ENCODE results near the gene NF1. TPM values are rescaled to one million over a fixed set of nuclear protein-coding genes. Genes with fewer than 3 reads are reported as not detected.

NF1 gene, protein sequence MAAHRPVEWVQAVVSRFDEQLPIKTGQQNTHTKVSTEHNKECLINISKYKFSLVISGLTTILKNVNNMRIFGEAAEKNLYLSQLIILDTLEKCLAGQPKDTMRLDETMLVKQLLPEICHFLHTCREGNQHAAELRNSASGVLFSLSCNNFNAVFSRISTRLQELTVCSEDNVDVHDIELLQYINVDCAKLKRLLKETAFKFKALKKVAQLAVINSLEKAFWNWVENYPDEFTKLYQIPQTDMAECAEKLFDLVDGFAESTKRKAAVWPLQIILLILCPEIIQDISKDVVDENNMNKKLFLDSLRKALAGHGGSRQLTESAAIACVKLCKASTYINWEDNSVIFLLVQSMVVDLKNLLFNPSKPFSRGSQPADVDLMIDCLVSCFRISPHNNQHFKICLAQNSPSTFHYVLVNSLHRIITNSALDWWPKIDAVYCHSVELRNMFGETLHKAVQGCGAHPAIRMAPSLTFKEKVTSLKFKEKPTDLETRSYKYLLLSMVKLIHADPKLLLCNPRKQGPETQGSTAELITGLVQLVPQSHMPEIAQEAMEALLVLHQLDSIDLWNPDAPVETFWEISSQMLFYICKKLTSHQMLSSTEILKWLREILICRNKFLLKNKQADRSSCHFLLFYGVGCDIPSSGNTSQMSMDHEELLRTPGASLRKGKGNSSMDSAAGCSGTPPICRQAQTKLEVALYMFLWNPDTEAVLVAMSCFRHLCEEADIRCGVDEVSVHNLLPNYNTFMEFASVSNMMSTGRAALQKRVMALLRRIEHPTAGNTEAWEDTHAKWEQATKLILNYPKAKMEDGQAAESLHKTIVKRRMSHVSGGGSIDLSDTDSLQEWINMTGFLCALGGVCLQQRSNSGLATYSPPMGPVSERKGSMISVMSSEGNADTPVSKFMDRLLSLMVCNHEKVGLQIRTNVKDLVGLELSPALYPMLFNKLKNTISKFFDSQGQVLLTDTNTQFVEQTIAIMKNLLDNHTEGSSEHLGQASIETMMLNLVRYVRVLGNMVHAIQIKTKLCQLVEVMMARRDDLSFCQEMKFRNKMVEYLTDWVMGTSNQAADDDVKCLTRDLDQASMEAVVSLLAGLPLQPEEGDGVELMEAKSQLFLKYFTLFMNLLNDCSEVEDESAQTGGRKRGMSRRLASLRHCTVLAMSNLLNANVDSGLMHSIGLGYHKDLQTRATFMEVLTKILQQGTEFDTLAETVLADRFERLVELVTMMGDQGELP (N-terminal part only)
- 22.5 and 39.8 TPM in 2 replicates for total RNA-seq

DNA sequence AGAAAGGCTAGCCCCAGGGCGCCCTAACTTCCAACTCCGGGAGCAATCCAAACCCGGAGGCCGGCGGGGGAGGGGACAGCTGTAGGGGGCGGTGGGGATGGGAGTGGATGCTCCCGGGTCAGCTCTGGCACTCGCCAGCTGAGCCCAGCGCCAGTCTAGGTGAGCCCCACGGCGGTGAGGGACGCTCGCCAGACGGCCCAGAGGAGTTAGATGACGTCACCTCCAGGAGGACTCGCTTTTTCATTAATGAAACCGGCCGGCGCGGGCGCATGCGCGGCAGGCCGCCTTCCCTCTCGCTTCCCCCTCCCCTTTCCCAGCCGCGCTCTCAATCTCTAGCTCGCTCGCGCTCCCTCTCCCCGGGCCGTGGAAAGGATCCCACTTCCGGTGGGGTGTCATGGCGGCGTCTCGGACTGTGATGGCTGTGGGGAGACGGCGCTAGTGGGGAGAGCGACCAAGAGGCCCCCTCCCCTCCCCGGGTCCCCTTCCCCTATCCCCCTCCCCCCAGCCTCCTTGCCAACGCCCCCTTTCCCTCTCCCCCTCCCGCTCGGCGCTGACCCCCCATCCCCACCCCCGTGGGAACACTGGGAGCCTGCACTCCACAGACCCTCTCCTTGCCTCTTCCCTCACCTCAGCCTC is at the start of gene NF1:
Gene NF1 (plus strand): TSS at position 378 of the 636 bp plus-strand sequence. CDS start 333 bp downstream, outside the sequence.

DNA sequence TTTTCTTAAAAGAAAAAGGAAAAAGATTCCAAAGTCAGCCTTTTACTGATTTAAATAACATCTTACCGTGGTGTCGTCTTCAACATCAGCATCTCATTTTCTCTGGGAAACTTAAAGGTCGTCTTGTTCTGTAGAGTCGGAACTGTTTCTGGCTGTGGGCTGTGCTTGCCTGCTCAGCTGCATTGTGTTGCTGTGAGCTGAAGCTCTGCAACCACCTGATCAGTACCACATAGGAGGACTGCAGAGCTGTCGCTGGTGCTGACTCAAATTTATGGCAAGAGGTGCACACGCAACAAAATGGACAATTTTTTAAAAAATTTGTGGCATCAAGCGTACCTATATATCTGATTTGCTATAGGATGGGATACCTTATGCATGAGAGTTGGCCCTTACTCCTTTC is 202.3 kb downstream of the NF1 start, which contains the start of gene OMG:
Gene OMG (minus strand): TSS at position 150 of the 400 bp plus-strand sequence. CDS start 908 bp downstream, outside the sequence.

DNA sequence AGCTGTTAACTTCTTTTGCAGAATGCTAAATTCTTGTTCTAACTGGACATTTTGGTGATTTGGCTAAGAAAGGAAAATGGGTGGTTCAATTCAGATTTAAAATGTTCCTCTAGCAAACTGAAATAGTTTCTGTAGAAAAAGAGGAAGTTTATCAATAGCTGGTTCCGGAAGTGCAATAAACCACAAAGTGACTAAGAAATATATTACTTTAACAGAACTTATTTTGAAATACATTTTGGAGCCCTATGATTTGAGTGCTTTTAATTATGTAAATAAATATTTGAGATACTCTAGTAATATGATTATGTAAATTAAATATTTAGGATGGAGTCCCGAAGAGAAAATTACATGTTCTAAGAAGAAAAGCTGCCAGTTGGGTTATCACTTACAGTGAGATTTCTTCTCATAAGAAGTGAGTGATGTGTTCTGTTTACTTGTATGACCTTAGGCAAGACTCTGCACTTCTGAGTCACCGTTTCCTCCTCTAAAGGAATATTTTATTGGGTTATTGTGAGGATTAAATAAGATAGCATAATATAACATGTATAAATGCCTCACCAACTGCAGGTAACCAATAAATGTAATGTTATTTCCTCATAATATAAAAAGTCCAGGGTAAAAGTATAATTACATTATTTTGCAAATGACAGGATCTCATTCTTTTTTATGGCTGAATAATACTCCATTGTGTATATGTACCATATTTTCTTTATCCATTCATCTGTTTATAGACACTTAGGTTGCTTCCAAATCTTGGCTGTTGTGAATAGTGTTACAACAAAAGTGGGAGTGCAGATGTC is 219.4 kb downstream of the NF1 start, which contains the start of gene EVI2B:
Gene EVI2B (minus strand): TSS at position 73 of the 800 bp plus-strand sequence. CDS start 8,445 bp downstream, outside the sequence.

DNA sequence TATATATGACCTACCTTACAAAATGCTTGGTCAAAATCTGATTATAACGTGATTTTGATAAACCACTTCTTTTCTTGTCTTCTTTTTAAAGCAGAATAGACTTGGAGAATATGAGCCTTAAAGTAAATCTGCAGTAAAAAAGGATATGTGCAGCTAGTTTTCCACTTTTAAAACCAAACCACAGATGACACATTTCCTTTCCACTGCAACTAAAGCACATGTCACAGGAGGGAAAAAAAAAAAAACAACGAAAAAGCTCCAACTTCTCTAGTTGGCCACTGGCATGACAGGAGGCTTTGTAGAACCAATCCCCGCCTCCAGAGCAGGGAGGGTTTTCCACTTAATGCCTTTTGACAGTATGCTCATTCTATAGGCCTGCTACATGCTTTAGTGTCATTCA is 226.7 kb downstream of the NF1 start, which contains the start of gene EVI2A:
Gene EVI2A (minus strand): TSS at position 142 of the 400 bp plus-strand sequence. CDS start 2,609 bp downstream, outside the sequence.

DNA sequence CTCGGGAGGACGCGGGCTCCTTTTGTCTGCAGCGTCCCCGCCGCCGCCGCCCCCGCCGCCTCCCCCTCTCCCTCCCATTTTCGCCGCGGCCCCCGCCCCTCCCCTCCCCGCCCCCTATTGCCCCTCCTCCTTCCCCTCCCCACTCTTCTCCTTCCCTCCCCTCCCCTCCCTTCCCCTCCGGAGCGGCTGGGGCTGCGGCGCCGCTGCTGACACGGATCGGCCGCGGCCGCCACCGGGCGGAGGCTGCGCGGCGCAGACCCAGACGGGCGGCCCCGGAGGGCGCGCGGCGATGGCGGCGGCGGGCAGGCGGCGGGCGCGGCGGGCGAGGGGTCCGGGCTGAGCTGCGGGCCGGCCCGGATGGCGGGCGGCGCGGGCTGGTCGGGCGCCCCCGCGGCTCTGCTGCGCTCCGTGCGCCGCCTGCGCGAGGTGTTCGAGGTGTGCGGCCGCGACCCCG is 296.7 kb downstream of the NF1 start, which contains the start of gene RAB11FIP4:
Gene RAB11FIP4 (plus strand): TSS at position 180 of the 454 bp plus-strand sequence. CDS start 178 bp downstream, at position 358.

Other genes starting within 250 kb of the NF1 start
- gene TEFM, start 188.7 kb upstream of the NF1 start, total RNA-seq, result 8.5 and 8.7 TPM in 2 replicates
- 0.36 TPM in 1 of 2 replicates, not detected in the other for gene ADAP2, start 173.0 kb upstream of the NF1 start, total RNA-seq
- gene RNF135, start 123.9 kb upstream of the NF1 start, total RNA-seq, result 5.7 and 6.7 TPM in 2 replicates
- gene OMG, start 202.3 kb downstream of the NF1 start, total RNA-seq, result 0.09 TPM in 1 of 2 replicates, not detected in the other
- gene EVI2B, start 219.1 kb downstream of the NF1 start, total RNA-seq, result 0.09 TPM in 2 replicates
- 0.36 and 0.94 TPM in 2 replicates for gene EVI2A, start 226.6 kb downstream of the NF1 start, total RNA-seq